ENCODE results near the gene BTBD17. TPM values are rescaled to one million over a fixed set of nuclear protein-coding genes. Genes with fewer than 3 reads are reported as not detected.

BTBD17 gene
- total RNA-seq, 1 donor from 2014 or later, result not detected

DNA sequence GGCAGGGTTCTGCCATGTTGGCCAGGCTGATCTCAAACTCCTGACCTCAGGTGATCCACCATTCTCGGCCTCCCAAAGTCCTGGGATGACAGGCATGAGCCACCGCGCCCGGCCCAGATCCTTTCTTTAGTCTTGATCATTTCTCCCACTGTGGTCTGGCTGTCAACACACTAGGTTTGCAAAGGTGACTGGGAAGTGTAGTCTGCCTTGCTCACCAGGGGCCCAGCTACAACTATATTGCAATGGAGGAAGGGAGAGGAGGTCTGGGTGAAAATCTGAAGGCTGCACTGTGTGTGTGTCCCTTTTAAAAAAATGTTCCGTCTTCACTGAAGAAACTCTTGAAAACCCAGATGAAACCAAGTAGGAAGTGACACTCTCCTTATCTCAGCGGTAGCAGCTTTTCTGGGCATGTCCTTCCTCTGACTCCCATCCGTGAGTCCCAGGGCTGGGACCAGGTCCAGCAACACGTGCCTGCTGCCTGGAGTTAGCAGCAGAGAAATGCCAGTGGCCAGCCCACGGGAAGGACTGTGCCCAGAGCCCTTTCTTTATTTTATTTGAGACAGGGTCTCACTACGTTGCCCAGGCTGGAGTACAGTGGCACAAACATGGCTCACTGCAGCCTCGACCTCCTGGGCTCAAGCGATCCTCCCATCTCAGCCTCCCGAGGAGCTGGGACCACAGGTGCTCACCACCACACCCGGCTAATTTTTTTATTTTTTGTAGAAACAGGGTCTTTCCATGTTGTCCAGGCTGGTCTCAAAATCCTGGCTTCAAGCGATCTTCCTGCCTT is 53.5 kb downstream of the BTBD17 start:
- H3K4me3 ChIP-seq, result no peak overlapping the region
- no peak overlapping the region for H3K27ac ChIP-seq
- intact Hi-C loops (cut with DNase I), result no loop called here
- TF ChIP-seq CTCF (IDR thresholded peaks at IDR 0.05), result no peak
- ATAC-seq (no peak), DNase-seq (no peak)
- no peaks in the 10 kb centered on the region for H3K36me3 ChIP-seq
- no peaks in the 10 kb centered on the region for H3K27me3 ChIP-seq (ENCODE audit: low read depth)
- no peaks in the 10 kb centered on the region for H3K4me1 ChIP-seq
- no peaks in the 10 kb centered on the region for H3K9me3 ChIP-seq

Other genes with a start within 250 kb of the BTBD17 start
- 701 TPM for gene RPL38, start 158.2 kb downstream of the BTBD17 start, total RNA-seq
- gene TTYH2, start 148.3 kb downstream of the BTBD17 start, total RNA-seq, result 7.7 TPM
- 6.2 TPM for gene DNAI2, start 87.6 kb downstream of the BTBD17 start, total RNA-seq
- 3.6 TPM for gene KIF19, start 35.6 kb downstream of the BTBD17 start, total RNA-seq
- gene GPR142, start 5.6 kb upstream of the BTBD17 start, total RNA-seq, result not detected
- 58.2 TPM for gene GPRC5C, start 70.2 kb upstream of the BTBD17 start, total RNA-seq
- 27.8 TPM for gene CD300A, start 104.8 kb upstream of the BTBD17 start, total RNA-seq
- gene CD300LB, start 169.6 kb upstream of the BTBD17 start, total RNA-seq, result 1.5 TPM
- gene CD300C, start 184.2 kb upstream of the BTBD17 start, total RNA-seq, result 13.9 TPM
- 0.92 TPM for gene CD300H, start 205.6 kb upstream of the BTBD17 start, total RNA-seq
- not detected for gene CD300LD, start 230.4 kb upstream of the BTBD17 start, total RNA-seq